ENCODE data around the gene FFAR4.

DNA sequence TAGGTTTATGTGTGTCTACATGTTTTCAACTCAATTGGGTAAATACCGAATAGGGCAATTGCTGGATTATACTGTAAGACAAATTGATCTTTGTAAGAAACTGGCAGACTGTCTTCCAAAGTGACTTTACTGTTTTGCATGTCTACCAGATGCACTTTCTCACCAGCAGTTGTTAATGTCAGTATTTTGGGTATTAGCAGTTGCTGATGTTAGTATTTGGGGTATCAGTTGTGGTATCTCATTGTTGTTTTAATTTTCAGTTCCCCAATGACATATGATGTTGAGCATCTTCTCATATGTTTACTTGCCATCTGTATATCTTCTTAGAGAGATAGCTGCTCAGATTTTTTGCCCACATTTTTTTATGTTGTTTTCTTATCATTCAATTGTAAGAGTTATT, 56.5 kb downstream of the FFAR4 start:
- no peak for TF ChIP-seq SUZ12 (IDR thresholded peaks at IDR 0.05; ENCODE audit: extremely low read depth, insufficient read depth, insufficient read length)
- TF ChIP-seq YY1 (IDR thresholded peaks at IDR 0.05; ENCODE audit: insufficient read depth, insufficient read length), result no peak
- no peak for TF ChIP-seq ZNF274 (IDR thresholded peaks at IDR 0.05; ENCODE audit: low read depth, low read length)

Data from NT2/D1 (cell line).